ENCODE measurements around the gene OTUD3. TPM values are rescaled to one million over a fixed set of nuclear protein-coding genes. Genes with fewer than 3 reads are reported as not detected.

OTUD3 gene
- total RNA-seq, 4 donors from 2014 or later, result 2.6 to 20.8 (median 10.7) TPM

GRCh38 chr1:19854866-19855265 lies 27.3 kb upstream of the OTUD3 start:
- intact Hi-C loops (cut with DNase I; ENCODE audit: low total_unique reads), result no loop called here
- Histone ChIP-seq H3K4me3 (no peak overlapping the region), H3K27me3 (no peaks in the 10 kb centered on the region), H3K36me3 (no peaks in the 10 kb centered on the region), H3K4me1 (no peaks in the 10 kb centered on the region), H3K9me3 (no peaks in the 10 kb centered on the region), H3K27ac (no peak overlapping the region)
- no peak for TF ChIP-seq POLR2A (IDR thresholded peaks at IDR 0.05)
- no peak for TF ChIP-seq CTCF (IDR thresholded peaks at IDR 0.05)
- DNase-seq, result no peak

- Histone ChIP-seq H3K9me3 (no peaks in the 10 kb centered on the region), H3K27ac (no peak overlapping the region), H3K4me3 (no peak overlapping the region), H3K27me3 (no peaks in the 10 kb centered on the region), H3K4me1 (no peaks in the 10 kb centered on the region), H3K36me3 (no peaks in the 10 kb centered on the region)
- DNase-seq, result no peak
- TF ChIP-seq CTCF (IDR thresholded peaks at IDR 0.05), result no peak
- TF ChIP-seq POLR2A (IDR thresholded peaks at IDR 0.05), result no peak
- intact Hi-C loops (cut with DNase I; ENCODE audit: low total_unique reads), result no loop called here
These were observed 23.3 kb upstream of the OTUD3 start for GRCh38 chr1:19858893-19859292.

GRCh38 chr1:19859876-19860275 lies 22.3 kb upstream of the OTUD3 start:
- intact Hi-C loops (cut with DNase I; ENCODE audit: low total_unique reads), result no loop called here
- H3K4me1 ChIP-seq, result no peaks in the 10 kb centered on the region

DNA sequence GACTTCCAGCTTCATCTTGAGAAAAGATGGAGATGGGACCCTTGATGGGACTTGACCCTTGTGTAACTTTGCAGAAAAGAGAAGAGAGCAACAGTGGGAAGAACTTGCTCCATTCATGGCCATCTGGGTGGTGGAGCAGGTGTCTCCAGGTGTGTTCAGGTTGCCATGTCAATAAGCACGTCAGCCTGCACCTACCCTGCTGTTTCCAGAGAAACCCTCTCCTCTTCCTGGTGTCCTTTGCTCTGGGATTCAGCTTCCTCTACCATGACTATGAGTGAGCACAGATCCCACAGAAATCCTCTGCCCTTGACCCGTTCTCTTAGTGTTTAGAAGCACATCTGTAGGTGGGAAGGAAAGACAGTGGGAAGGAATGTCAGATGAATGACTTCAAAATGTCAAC lies 21.8 kb upstream of the OTUD3 start:
- Histone ChIP-seq H3K36me3 (no peaks in the 10 kb centered on the region), H3K27ac (peak overlapping the region; percentile 75 to 92), H3K9me3 (no peaks in the 10 kb centered on the region), H3K27me3 (no peaks in the 10 kb centered on the region), H3K4me3 (no peak overlapping the region), H3K4me1 (no peaks in the 10 kb centered on the region)
- no peak for DNase-seq
- TF ChIP-seq CTCF (IDR thresholded peaks at IDR 0.05) (no peak), POLR2A (IDR thresholded peaks at IDR 0.05) (no peak)
- intact Hi-C loops (cut with DNase I; ENCODE audit: low total_unique reads), result no loop called here

More at GRCh38 chr1:19859876-19860275, 22.3 kb upstream of the OTUD3 start:
- no peak for DNase-seq
- TF ChIP-seq CTCF (IDR thresholded peaks at IDR 0.05) (no peak), POLR2A (IDR thresholded peaks at IDR 0.05) (no peak)
- Histone ChIP-seq H3K27ac (peak overlapping the region; percentile 75 to 92), H3K36me3 (no peaks in the 10 kb centered on the region), H3K4me3 (no peak overlapping the region), H3K9me3 (no peaks in the 10 kb centered on the region), H3K27me3 (no peaks in the 10 kb centered on the region)

- peak; percentile 40 to 78 for DNase-seq
- no peak overlapping the region for H3K4me3 ChIP-seq
- TF ChIP-seq POLR2A (IDR thresholded peaks at IDR 0.05) (no peak), CTCF (IDR thresholded peaks at IDR 0.05) (no peak)
- H3K9me3 ChIP-seq, result no peaks in the 10 kb centered on the region
- H3K4me1 ChIP-seq, result no peaks in the 10 kb centered on the region
- no peaks in the 10 kb centered on the region for H3K36me3 ChIP-seq
- H3K27ac ChIP-seq, result peak overlapping the region; percentile 75 to 92
- H3K27me3 ChIP-seq, result no peaks in the 10 kb centered on the region
- intact Hi-C loops (cut with DNase I; ENCODE audit: low total_unique reads), result no loop called here
These were observed 21.2 kb upstream of the OTUD3 start for GRCh38 chr1:19861034-19861433.
